ENCODE results near the gene BPIFA1.

The BPIFA1 gene

DNA sequence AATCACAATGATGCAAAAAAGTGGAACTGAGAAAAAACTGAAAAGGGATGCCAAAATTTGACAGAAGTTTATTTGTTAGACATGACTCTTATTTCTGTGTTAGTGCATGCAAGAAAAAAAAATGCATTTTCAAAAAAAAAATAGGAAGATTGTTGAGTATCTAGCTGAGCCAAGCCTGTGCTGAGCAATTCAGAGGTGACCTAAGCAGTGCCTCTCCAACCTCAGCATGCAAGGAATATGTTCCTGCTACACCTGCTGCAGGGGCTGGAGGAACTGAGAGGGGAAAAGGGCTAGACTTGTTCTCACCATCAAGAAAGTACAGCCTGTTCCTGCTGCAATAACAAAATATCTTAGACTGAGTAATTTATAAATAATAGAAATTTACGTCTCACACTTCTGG, 43.8 kb upstream of the BPIFA1 start:
- Histone ChIP-seq H4K20me1 (ENCODE audit: low read depth, low read length) (no peaks in the 10 kb centered on the region), H3K4me2 (ENCODE audit: low read depth, low read length, poor library complexity, severe bottlenecking) (no peak overlapping the region), H3K27me3 (ENCODE audit: low read length) (no peaks in the 10 kb centered on the region), H3F3A (ENCODE audit: insufficient read depth) (no peaks in the 10 kb centered on the region), H3K27ac (ENCODE audit: low read depth, low read length) (no peak overlapping the region), H3K4me3 (ENCODE audit: insufficient read depth, low read length, poor library complexity, severe bottlenecking) (no peak overlapping the region), H2AFZ (ENCODE audit: low read depth, low read length, severe bottlenecking) (no peak overlapping the region), H3K9me3 (ENCODE audit: insufficient read depth, low read length) (no peaks in the 10 kb centered on the region), H3K36me3 (ENCODE audit: low read length) (no peaks in the 10 kb centered on the region), H3K9ac (ENCODE audit: low read length) (no peak overlapping the region), H3K79me2 (ENCODE audit: insufficient read depth, low read length) (no peaks in the 10 kb centered on the region), H3K9me2 (replicated peaks; ENCODE audit: insufficient read depth, low read length) (no peaks in the 10 kb centered on the region)
- TF ChIP-seq EZH2phosphoT487 (conservative IDR thresholded peaks at IDR 0.05; ENCODE audit: low read length): no peak
- TF ChIP-seq, protein P1, sequence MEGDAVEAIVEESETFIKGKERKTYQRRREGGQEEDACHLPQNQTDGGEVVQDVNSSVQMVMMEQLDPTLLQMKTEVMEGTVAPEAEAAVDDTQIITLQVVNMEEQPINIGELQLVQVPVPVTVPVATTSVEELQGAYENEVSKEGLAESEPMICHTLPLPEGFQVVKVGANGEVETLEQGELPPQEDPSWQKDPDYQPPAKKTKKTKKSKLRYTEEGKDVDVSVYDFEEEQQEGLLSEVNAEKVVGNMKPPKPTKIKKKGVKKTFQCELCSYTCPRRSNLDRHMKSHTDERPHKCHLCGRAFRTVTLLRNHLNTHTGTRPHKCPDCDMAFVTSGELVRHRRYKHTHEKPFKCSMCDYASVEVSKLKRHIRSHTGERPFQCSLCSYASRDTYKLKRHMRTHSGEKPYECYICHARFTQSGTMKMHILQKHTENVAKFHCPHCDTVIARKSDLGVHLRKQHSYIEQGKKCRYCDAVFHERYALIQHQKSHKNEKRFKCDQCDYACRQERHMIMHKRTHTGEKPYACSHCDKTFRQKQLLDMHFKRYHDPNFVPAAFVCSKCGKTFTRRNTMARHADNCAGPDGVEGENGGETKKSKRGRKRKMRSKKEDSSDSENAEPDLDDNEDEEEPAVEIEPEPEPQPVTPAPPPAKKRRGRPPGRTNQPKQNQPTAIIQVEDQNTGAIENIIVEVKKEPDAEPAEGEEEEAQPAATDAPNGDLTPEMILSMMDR (IDR thresholded peaks at IDR 0.05; ENCODE audit: insufficient read depth, low read length, poor library complexity, severe bottlenecking): no peak

DNA sequence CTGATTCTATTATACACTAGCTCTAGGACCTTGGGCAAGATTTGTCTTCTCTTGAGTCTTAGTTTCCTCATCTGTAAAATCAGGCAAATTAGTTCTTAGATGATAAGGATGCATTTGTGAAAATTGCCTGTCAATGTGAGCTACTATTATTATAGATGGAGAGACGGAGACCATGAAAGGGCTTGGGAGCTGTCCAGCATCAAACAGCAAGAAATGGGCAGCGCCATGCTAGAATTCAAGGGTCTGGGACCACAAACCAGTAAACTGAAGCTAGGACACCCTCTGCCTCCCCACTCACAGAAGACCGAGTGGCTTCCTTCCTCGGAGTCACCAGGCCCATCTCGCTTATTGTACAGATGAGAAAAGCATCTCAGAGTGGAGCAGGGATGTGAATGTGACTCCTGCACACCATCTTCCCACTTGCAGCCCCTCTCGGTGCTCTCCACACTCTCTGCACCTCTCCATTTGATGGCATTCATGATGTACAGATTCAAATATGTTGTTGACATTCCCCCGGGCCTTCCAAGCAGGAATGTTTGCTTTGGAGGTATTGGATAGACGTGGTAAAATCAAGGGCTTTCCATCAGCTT, 42.8 kb upstream of the BPIFA1 start:
- no peak for TF ChIP-seq EZH2phosphoT487 (conservative IDR thresholded peaks at IDR 0.05; ENCODE audit: low read length)
- TF ChIP-seq, protein P1 (IDR thresholded peaks at IDR 0.05; ENCODE audit: insufficient read depth, low read length, poor library complexity, severe bottlenecking): no peak
- Histone ChIP-seq H3K9me2 (replicated peaks; ENCODE audit: insufficient read depth, low read length) (no peaks in the 10 kb centered on the region), H3K27ac (ENCODE audit: low read depth, low read length) (no peak overlapping the region), H3F3A (ENCODE audit: insufficient read depth) (no peaks in the 10 kb centered on the region), H4K20me1 (ENCODE audit: low read depth, low read length) (no peaks in the 10 kb centered on the region), H3K27me3 (ENCODE audit: low read length) (no peaks in the 10 kb centered on the region), H2AFZ (ENCODE audit: low read depth, low read length, severe bottlenecking) (no peak overlapping the region), H3K79me2 (ENCODE audit: insufficient read depth, low read length) (no peaks in the 10 kb centered on the region), H3K9ac (ENCODE audit: low read length) (no peak overlapping the region), H3K36me3 (ENCODE audit: low read length) (no peaks in the 10 kb centered on the region), H3K4me3 (ENCODE audit: insufficient read depth, low read length, poor library complexity, severe bottlenecking) (no peak overlapping the region), H3K4me2 (ENCODE audit: low read depth, low read length, poor library complexity, severe bottlenecking) (no peak overlapping the region), H3K9me3 (ENCODE audit: insufficient read depth, low read length) (no peaks in the 10 kb centered on the region)

DNA sequence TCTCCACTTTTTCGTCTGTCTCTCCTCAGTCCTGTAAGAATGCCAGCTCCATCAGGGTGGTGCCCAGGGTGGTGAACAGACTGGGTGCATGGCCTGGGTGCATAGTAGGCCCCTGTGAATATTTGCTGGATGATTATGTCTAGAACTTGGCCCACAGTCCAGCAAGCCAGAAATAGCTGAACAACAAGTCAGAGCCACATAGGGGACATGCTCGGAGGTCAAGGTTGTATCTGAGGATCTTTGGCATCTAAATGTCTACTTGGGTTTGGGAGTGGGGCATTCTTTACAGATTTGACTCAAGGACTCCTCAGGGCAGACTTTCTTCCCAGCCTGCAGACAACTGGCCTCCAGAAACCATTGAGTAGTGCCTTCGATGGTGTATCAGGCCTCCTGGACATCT, 36.8 kb upstream of the BPIFA1 start:
- Histone ChIP-seq H4K20me1 (ENCODE audit: low read depth, low read length) (no peaks in the 10 kb centered on the region), H3K27me3 (ENCODE audit: low read length) (no peaks in the 10 kb centered on the region), H3K9me2 (replicated peaks; ENCODE audit: insufficient read depth, low read length) (no peaks in the 10 kb centered on the region), H2AFZ (ENCODE audit: low read depth, low read length, severe bottlenecking) (no peak overlapping the region), H3K79me2 (ENCODE audit: insufficient read depth, low read length) (no peaks in the 10 kb centered on the region), H3K4me2 (ENCODE audit: low read depth, low read length, poor library complexity, severe bottlenecking) (no peak overlapping the region), H3K9ac (ENCODE audit: low read length) (no peak overlapping the region), H3K9me3 (ENCODE audit: insufficient read depth, low read length) (no peaks in the 10 kb centered on the region), H3K27ac (ENCODE audit: low read depth, low read length) (no peak overlapping the region), H3K4me3 (ENCODE audit: insufficient read depth, low read length, poor library complexity, severe bottlenecking) (no peak overlapping the region), H3F3A (ENCODE audit: insufficient read depth) (no peaks in the 10 kb centered on the region), H3K36me3 (ENCODE audit: low read length) (no peaks in the 10 kb centered on the region)
- TF ChIP-seq, protein P1 (IDR thresholded peaks at IDR 0.05; ENCODE audit: insufficient read depth, low read length, poor library complexity, severe bottlenecking): no peak
- TF ChIP-seq EZH2phosphoT487 (conservative IDR thresholded peaks at IDR 0.05; ENCODE audit: low read length): no peak

All from SU-DHL-6 (cell line).